GM18526 (cell line): ENCODE results near the gene PBOV1.

Source experiments
- POLR2A ChIP-seq: IDR thresholded peaks from 3 replicates; pipeline ENCODE4 v1.6.1; 2011; ENCODE audit not compliant: insufficient read length; ENCODE audit errors: extremely low read depth

Gene PBOV1

GRCh38 chr6:138226700-138227315, 8.5 kb upstream of the PBOV1 start:
- no peak for TF ChIP-seq POLR2A

GRCh38 chr6:138225953-138226352, 7.7 kb upstream of the PBOV1 start:
- TF ChIP-seq POLR2A = no peak

GRCh38 chr6:138222901-138223546, 4.7 kb upstream of the PBOV1 start:
- no peak for TF ChIP-seq POLR2A

DNA sequence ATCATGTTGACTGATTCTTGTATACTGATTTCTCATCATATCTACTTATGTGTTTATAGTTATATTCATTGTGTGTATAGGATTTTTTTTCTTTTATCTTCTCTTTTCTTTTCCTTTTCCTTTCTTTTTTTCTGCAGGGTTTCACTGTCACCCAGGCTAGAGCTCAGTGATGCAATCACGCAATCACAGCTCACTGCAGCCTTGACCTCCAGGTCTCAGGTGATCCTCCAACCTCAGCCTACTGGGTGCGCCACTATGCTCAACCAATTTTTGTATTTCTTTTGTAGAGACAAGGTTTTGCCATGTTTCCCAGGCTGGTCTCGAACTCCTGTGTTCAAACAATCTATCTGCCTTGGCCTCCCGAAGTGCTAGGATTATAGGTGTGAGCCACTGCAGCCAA, 1.6 kb upstream of the PBOV1 start:
- no peak for TF ChIP-seq POLR2A

DNA sequence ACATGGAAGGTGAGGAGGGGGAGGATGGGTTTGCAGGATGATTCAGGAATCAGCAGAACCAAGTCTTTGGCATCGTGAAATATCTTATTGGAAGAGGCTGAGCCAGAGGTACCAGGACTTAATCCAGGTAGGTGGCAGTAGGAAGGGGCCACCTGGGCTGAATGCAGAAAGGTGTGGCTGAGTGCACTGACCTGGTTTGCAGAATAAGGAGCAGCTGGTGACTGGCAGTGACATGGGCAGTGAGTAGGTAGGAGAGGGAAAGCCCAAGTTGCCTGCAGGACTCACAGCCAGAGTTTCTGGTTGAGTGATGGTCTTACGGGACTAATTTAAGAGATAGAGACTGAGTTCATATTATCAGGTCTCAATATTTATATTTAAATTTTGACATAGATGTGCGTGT, 1.1 kb upstream of the PBOV1 start:
- TF ChIP-seq POLR2A = no peak

DNA sequence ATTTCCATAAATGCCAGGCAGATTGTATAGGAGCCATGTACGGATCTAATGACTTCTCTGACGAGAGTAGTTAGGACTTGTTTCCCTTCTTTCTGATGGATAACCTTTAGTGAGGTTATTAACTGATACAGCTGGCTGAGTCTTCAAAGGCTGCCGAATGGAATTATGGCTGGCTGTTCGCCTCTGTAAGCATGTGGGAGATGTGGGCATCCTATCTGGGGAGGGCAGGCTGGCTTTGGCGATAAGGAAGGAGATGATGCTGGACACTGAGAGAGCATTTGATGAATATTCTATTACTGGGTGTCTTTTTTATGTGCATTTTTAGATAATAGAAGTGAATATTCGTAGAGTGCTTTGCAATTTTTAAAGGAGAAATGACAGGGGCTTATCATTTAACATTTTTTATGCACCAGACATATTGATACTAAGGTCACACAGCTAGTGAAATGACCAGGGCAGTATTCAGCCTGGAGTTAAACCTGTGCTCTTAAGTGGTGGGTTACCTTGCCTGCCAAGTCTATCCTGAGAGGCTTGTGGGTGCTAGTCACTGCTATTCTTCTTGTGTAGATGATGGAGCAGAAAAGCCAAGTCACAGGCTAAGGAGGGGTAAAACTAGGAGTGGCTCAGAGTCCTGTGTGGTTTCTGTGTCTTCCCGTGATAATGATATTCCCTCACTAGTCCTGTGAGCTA, 3.1 kb downstream of the PBOV1 start:
- no peak for TF ChIP-seq POLR2A

DNA sequence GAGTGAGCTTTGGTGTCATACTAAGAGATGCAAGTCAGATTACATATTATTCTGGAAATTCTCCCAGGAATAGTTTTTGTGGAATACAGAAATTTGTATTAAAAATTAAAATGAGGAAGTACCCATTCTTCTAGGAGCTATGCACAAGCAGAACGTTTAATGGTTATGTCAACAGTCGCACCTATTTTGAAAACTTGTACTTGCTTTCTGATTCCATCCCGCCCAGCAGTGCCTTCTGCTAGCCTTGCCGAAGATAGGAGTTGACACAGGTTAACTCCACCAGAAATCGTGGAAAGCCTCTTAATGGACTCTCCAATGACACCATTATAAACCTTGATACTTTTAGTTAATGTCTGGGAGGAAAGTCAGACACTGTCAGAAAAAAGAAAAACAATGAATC, 6.7 kb downstream of the PBOV1 start:
- TF ChIP-seq POLR2A = no peak

GRCh38 chr6:138211048-138211581, 7.2 kb downstream of the PBOV1 start:
- no peak for TF ChIP-seq POLR2A

- no peak for TF ChIP-seq POLR2A
Measured at GRCh38 chr6:138206862-138207261, 11.4 kb downstream of the PBOV1 start.

DNA sequence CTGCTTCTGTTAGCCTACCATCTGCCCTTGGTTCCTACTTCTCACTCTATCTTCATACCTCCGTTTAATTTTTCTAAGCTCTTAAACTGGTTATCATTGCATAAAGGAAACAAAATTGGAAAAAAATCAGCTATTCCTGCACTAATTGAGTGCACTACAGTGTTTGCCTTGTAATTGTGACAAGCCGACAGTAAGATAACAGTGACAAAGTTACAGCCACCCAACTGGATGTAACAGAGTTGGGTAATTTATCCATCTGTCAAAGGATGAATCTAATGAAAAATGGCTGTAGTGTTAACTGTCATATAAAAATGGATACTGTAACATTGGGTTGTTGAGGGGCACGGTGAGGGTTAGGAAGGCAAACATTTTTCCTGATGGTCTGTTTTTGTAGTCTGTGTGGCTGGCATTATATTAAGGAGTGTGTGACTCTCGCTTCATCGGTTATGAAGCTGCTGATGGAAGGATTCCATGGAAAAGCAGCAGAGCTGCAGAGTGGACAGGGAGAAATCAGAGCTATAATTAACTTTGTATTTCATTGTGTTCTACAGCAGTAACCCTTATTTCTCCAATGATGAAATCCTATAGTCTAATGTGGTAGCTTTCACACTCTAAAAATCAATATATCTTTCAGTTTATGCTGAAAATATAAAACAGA, 12.7 kb downstream of the PBOV1 start:
- TF ChIP-seq POLR2A = no peak

DNA sequence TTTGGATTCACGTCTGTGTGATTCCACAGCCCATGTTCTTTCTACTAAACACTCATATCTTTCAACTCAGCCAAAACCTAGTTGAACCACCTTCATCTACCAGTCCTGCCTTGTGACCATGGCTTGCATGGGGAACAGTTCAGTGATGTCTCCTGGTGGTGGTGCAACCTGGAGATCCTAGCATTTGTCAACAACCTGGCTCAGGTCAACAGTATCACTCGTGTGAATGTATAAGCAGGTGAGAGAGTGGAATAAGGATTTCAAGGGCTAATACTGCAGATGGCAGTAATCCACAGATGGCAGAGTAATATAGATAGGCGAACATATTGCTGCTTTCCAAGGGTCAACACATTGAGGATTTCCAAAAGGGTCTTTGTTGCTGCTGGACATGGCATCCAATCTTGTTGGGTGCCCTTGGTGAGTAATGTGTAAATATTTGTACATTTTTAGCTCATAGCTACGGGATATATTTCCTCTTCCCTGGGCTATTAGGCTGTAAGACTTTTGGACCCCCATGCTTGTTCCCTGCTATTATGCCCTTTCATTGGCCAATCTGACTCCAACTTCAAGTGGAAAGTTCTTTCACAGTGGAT, 13.4 kb downstream of the PBOV1 start:
- TF ChIP-seq POLR2A = no peak

DNA sequence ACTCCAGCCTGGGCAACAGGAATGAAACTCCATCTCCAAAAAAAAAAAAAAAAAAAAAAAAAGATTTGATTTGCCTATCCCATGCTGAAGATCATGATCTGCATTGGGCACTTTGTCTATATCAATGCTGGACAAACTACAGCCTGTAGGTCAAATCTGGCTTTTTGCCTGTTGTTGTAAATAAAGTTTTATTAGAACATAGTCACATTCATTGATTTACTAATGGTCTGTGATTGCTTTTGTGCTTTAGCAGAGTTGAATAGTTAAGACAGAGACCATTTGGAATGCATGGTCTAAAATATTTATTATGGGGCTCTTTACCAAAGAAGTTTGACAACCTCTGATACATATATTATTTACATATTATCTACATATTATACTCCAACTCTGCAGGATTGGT, 14.0 kb downstream of the PBOV1 start:
- no peak for TF ChIP-seq POLR2A

DNA sequence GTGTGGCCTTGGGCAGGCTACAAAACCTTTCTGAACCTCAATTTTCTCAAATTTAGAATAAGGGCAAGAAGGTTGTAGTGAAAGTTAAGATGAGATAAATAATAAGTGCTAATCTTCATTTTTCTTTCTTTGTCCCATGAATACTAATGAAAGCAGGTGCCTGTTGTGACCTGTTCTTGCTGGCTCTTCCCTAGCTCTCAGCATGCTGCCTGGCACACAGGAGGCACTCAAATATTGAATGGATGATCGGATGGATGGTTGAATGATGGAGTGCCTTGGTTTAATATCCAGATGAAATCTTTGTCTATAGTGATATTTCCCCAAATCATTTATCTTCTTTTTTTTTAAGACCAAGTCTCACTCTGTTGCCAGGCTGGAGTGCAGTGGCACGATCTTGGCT, 15.0 kb downstream of the PBOV1 start:
- TF ChIP-seq POLR2A = no peak

GRCh38 chr6:138201836-138202235, 16.5 kb downstream of the PBOV1 start:
- TF ChIP-seq POLR2A = no peak

GRCh38 chr6:138198430-138199091, 19.7 kb downstream of the PBOV1 start:
- TF ChIP-seq POLR2A = no peak
